Left cardiac atrium (tissue), 4 donors: ENCODE measurements around the gene IGFLR1. TPM values are rescaled to one million over a fixed set of nuclear protein-coding genes. Genes with fewer than 3 reads are reported as not detected.
"Not testable (repeated sequence)": the region's sequence is repeated elsewhere in the genome, so short reads cannot be mapped to it uniquely, and the experiment has no call there.

Experiments
- ATAC-seq, 2 donors: fragments of 200-7000 bp; cut with Tn5 transposase; one replicate each; pipeline ENCODE4 v1.9.1; 2020; ENCODE audit warnings: mild to moderate bottlenecking in 2 of 2, moderate library complexity in 2 of 2
- DNase-seq: peaks from one replicate; pipeline ENCODE4 v3.0.0-alpha.2; 2020
- intact Hi-C, 2 donors: fragments of 100-400 bp; cut with DNase I; formaldehyde crosslinking; loops; one replicate each; pipeline versions ENCODE4 v1.14.1 to v1.15.1; 2022 to 2023
- total RNA-seq, 2 donors: library from RNA; stranded (reverse); fragmentation: NEBNext Ultra II Directional; extraction: Animal tissue kit (Norgen Biotek cat#: 25700); gene quantifications; one replicate each; pipeline ENCODE4 v1.2.1, GENCODE V29; 2021
- donor health status: DM: no; HTN: yes; CAD: no.
- donor health status: DM: no; HTN: yes; CAD: no; lungs with severe emphysema.
- donor health status: DM: yes; HTN: yes; CAD: no.
- donor health status: Dilated cardiomyopathy.

IGFLR1 gene
- total RNA-seq, 2 donors from 2014 or later: 6.5 to 7.0 TPM

DNA sequence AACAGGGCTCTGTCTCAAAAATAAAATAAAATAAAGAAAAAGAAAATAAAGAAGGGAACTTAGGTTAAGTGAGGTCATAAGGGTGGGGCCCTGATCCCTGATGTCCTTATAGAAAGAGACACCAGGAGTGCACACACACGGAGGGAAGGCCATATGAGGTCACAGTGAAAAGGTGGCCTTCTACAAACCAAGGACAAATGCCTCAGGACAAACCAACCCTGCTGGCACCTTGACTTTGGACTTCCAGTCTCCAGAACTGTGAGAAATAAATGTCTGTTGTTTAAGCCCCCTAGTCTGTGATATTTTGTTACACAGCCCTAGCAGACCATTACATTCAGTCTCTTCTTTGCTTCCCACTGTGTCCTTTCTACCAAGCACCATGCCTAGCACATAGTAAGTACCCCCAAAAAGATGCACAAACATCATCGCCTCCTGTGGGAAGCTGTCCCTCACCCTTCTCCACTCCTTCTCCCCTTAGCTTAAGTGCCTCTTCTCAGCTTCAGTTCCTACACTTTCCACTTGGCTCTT lies 46.3 kb downstream of the IGFLR1 start:
- no peak for DNase-seq
- no peak for ATAC-seq
- intact Hi-C loops: loop anchor here in 1 of 2 donors (2.0 kb wide), 1 partner anchor 237 kb away; no protein-coding TSS in a partner anchor

DNA sequence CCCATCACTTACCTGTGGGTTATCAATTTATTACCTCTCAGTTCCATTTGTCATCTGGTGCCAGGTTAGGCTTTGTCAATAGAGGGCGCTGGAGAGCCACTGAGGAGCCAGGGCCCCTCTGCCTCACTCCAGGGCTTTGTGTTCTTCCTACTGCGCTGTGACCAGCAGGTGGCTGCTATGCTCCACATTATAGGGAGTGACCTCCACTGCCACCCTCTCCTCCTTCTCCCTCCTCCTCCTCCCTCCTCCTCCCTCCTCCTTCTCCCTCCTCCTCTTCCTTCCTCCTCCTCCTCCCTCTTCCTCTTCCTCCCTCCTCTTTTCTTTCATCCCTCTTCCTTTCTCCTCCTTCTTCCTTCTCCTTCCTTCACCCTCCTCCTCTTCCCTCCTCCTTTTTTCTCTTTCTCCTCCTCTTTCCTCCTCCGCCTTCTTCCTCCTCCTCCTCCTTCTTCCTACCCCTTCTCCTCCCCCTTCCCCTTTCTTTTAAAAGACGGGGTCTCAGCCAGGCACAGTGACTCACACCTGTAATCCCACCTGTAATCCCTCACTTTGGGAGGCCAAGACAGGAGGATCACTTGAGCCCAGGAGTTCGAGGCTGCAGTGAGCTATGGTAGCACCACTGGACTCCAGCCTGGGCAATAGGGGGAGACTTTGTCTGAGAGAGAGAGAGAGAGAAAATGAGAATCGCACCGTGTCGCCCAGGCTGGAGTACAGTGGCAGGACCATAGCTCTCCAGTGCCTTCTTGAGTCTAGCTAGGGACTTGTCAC lies 48.2 kb downstream of the IGFLR1 start:
- DNase-seq (peak; percentile 88), ATAC-seq (peak; percentile 98 to 100)
- intact Hi-C loops: loop anchor here in 1 of 2 donors (2.0 to 5.0 kb wide), 3 partner anchors 23 to 239 kb away; no protein-coding TSS in a partner anchor

DNA sequence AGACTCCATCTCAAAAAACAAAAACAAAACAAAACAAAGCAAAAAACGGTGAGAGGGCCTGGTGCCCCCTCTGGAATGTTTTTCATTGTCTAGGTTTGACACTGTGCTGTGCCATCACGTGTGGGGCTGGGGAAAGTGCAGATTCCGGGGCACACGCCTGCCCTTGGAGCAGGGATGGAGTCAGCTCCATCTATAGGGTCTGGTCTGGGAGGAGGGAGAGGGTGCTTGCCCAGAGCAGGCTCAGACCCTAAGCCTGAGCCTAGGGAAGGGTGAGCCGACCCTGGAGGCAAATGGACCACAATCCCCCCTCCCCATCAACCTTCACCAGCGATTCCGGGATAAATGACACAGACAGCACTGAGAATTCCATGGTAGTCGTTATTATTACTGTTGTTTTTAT lies 48.8 kb downstream of the IGFLR1 start:
- ATAC-seq: peak in 1 of 2 donors; percentile 17
- intact Hi-C loops: loop anchor here in 1 of 2 donors (2.0 to 5.0 kb wide), 2 partner anchors 23 to 124 kb away; no protein-coding TSS in a partner anchor
- DNase-seq: no peak

DNA sequence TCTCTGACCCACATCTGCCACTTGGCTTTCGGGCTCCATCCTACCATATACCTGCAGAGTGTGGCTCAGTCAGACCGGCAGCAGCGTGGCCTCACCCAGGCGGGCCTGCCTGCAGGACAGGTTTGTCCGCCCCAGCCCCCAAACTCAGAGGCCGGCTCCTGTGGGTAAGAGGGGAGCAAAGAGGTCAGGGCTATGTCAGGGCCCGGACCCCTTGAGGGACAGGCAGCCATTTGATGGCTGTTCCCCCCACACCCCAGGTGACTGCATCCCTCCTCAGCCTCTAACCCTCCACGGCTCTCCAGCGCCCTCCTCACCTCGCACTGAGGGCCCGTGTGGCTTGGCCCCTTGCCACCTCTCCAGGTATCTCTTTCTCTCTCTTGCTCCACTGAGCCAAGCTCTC lies 50.2 kb downstream of the IGFLR1 start:
- intact Hi-C loops: loop anchor here in 1 of 2 donors (2.0 to 5.0 kb wide), 2 partner anchors 25 to 125 kb away; no protein-coding TSS in a partner anchor
- DNase-seq: no peak
- no peak for ATAC-seq

DNA sequence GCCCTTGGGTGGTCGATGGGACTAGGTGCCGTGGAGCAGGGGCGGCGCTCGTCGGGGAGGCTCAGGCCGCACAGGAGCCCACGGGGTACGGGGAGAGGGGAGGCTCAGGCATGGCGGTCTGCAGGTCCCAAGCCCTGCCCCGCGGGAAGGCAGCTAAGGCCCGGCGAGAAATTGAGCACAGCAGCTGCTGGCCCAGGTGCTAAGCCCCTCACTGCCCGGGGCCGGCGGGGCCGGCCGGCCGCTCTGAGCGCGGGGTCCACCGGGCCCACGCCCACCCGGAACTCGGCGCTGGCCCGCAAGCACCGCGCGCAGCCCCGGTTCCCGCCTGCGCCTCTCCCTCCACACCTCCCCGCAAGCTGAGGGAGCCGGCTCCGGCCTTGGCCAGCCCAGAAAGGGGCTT lies 51.1 kb downstream of the IGFLR1 start:
- not testable (repeated sequence) for ATAC-seq, DNase-seq
- intact Hi-C loops: loop anchor here in 1 of 2 donors (5.0 kb wide), 1 partner anchor 126 kb away; no protein-coding TSS in a partner anchor

DNA sequence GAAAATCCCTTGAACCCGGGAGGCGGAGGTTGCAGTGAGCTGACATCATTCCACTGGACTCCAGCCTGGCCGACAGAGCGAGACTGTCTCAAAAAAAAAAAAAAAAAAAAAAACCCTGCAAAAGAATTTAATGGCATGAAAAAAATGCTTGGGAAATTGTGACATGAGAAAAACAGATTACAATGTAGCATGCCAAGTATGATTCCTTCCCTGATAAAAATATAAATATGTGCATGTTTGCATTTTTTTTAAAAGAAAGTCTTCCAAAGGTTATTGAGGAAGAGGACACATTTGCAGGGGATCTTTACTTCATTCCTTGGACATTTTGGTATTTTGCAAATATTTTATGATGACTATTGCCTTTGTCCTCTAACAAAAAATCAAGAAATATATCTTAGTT lies 52.4 kb downstream of the IGFLR1 start:
- ATAC-seq (no peak), DNase-seq (no peak)
- intact Hi-C loops: loop anchor here in 1 of 2 donors (5.0 kb wide), 1 partner anchor 127 kb away; no protein-coding TSS in a partner anchor

Other genes with a start within 250 kb of the IGFLR1 start
- gene DMKN, start 228.8 kb downstream of the IGFLR1 start, total RNA-seq: 1 to 10 TPM; 7.5 to 7.6 TPM
- not detected for gene SBSN, start 214.1 kb downstream of the IGFLR1 start, total RNA-seq
- not detected for gene GAPDHS, start 209.0 kb downstream of the IGFLR1 start, total RNA-seq
- 10 to 100 TPM; 78.1 to 87.5 TPM for gene TMEM147, start 196.8 kb downstream of the IGFLR1 start, total RNA-seq
- not detected for gene ATP4A, start 178.8 kb downstream of the IGFLR1 start, total RNA-seq
- gene PMIS2, start 156.3 kb downstream of the IGFLR1 start, total RNA-seq: not detected
- 1 to 10 TPM; 3.8 to 4.2 TPM for gene HAUS5, start 129.7 kb downstream of the IGFLR1 start, total RNA-seq
- gene RBM42, start 113.4 kb downstream of the IGFLR1 start, total RNA-seq: 10 to 100 TPM; 51.3 to 54.2 TPM
- under 1 TPM; 0.29 to 0.88 TPM for gene ETV2, start 100.7 kb downstream of the IGFLR1 start, total RNA-seq
- gene COX6B1, start 94.1 kb downstream of the IGFLR1 start, total RNA-seq: 1,000 to 10,000 TPM in 1 of 2 donors, 100 to 1,000 TPM in 1; 934 to 1,059 TPM
- not detected for gene UPK1A, start 75.9 kb downstream of the IGFLR1 start, total RNA-seq
- gene ZBTB32, start 37.9 kb downstream of the IGFLR1 start, total RNA-seq: not detected
- 10 to 100 TPM; 15.4 to 17.1 TPM for gene KMT2B, start 24.4 kb downstream of the IGFLR1 start, total RNA-seq
- 10 to 100 TPM; 17.7 to 21.6 TPM for gene U2AF1L4, start 3.0 kb upstream of the IGFLR1 start, total RNA-seq
- gene PSENEN, start 3.2 kb upstream of the IGFLR1 start, total RNA-seq: 10 to 100 TPM; 41.7 to 46.6 TPM
- 1 to 10 TPM; 7.5 to 8.1 TPM for gene LIN37, start 6.1 kb upstream of the IGFLR1 start, total RNA-seq
- 100 to 1,000 TPM; 210 to 251 TPM for gene HSPB6, start 14.6 kb upstream of the IGFLR1 start, total RNA-seq
- gene PROSER3, start 15.7 kb upstream of the IGFLR1 start, total RNA-seq: 1 to 10 TPM; 6.8 to 8.4 TPM
- gene ARHGAP33, start 33.1 kb upstream of the IGFLR1 start, total RNA-seq: 1 to 10 TPM; 2.4 to 2.7 TPM
- not detected for gene PRODH2, start 70.4 kb upstream of the IGFLR1 start, total RNA-seq
- not detected for gene NPHS1, start 110.1 kb upstream of the IGFLR1 start, total RNA-seq
- gene KIRREL2, start 114.5 kb upstream of the IGFLR1 start, total RNA-seq: under 1 TPM in 1 of 2 donors, not detected in 1; 0.06 TPM
- 10 to 100 TPM; 11.3 to 17.0 TPM for gene APLP1, start 126.1 kb upstream of the IGFLR1 start, total RNA-seq
- 1 to 10 TPM; 3.9 to 5.4 TPM for gene NFKBID, start 158.1 kb upstream of the IGFLR1 start, total RNA-seq
- gene HCST, start 160.1 kb upstream of the IGFLR1 start, total RNA-seq: 10 to 100 TPM in 1 of 2 donors, 1 to 10 TPM in 1; 6.9 to 15.5 TPM
- 10 to 100 TPM; 43.4 to 88.7 TPM for gene TYROBP, start 165.8 kb upstream of the IGFLR1 start, total RNA-seq
- gene LRFN3, start 193.9 kb upstream of the IGFLR1 start, total RNA-seq: 1 to 10 TPM; 7.6 to 9.7 TPM